Skeletal muscle satellite cell (primary cell): ENCODE results near the gene AGXT2.
"Not testable (repeated sequence)": the region's sequence is repeated elsewhere in the genome, so short reads cannot be mapped to it uniquely, and the experiment has no call there.

Experiments used
- H3K27me3 ChIP-seq: 2 replicates; pipeline ENCODE4 v1.7.0; 2013; ENCODE audit warnings: low read length; ENCODE audit not compliant: control insufficient read depth, insufficient read depth
- H3K36me3 ChIP-seq: 2 replicates; pipeline ENCODE4 v1.7.0; 2013; ENCODE audit warnings: mild to moderate bottlenecking, control low read depth, low read length; ENCODE audit not compliant: insufficient read depth
- H3K4me1 ChIP-seq: 2 replicates; pipeline ENCODE4 v1.7.0; 2013; ENCODE audit warnings: low read length; ENCODE audit not compliant: control insufficient read depth, insufficient read depth
- H3K4me2 ChIP-seq: 2 replicates; pipeline ENCODE4 v1.7.0; 2013; ENCODE audit warnings: mild to moderate bottlenecking, low read length
- H3K4me3 ChIP-seq: 2 replicates; pipeline ENCODE4 v1.7.0; 2013; ENCODE audit warnings: low read length
- H3K9ac ChIP-seq: 2 replicates; pipeline ENCODE4 v1.7.0; 2013; ENCODE audit warnings: mild to moderate bottlenecking, low read depth, low read length, moderate library complexity
- H3K9me3 ChIP-seq: replicated peaks from 2 replicates; pipeline ENCODE4 v1.7.0; 2013; ENCODE audit warnings: mild to moderate bottlenecking, control low read depth, low read length

Gene AGXT2

GRCh38 chr5:34991486-34992238, 56.1 kb downstream of the AGXT2 start:
- Histone ChIP-seq H3K4me1 (no peaks in the 10 kb centered on the region), H3K9me3 (no peaks in the 10 kb centered on the region), H3K27me3 (peaks cover 35% of the 10 kb centered on the region), H3K4me3 (no peak overlapping the region), H3K4me2 (no peak overlapping the region), H3K9ac (no peak overlapping the region), H3K36me3 (no peaks in the 10 kb centered on the region)

GRCh38 chr5:34986965-34987364, 60.8 kb downstream of the AGXT2 start:
- Histone ChIP-seq H3K4me3 (no peak overlapping the region), H3K36me3 (no peaks in the 10 kb centered on the region), H3K4me2 (no peak overlapping the region)

GRCh38 chr5:34982823-34983222, 64.9 kb downstream of the AGXT2 start:
- Histone ChIP-seq H3K4me3 (no peak overlapping the region), H3K4me2 (no peak overlapping the region), H3K9ac (no peak overlapping the region), H3K4me1 (no peaks in the 10 kb centered on the region), H3K9me3 (peaks cover 7% of the 10 kb centered on the region), H3K36me3 (no peaks in the 10 kb centered on the region), H3K27me3 (peaks cover 7% of the 10 kb centered on the region)

More at GRCh38 chr5:34986965-34987364, 60.8 kb downstream of the AGXT2 start:
- H3K9me3 ChIP-seq = peaks cover 7% of the 10 kb centered on the region
- H3K27me3 ChIP-seq = peaks cover 12% of the 10 kb centered on the region
- no peaks in the 10 kb centered on the region for H3K4me1 ChIP-seq
- H3K9ac ChIP-seq = no peak overlapping the region

GRCh38 chr5:34978681-34979080, 69.1 kb downstream of the AGXT2 start:
- Histone ChIP-seq H3K4me3 (no peak overlapping the region), H3K36me3 (no peaks in the 10 kb centered on the region), H3K9ac (no peak overlapping the region), H3K4me2 (no peak overlapping the region), H3K27me3 (peaks cover 12% of the 10 kb centered on the region), H3K4me1 (no peaks in the 10 kb centered on the region), H3K9me3 (no peaks in the 10 kb centered on the region)

- Histone ChIP-seq H3K4me3 (no peak overlapping the region), H3K9ac (no peak overlapping the region), H3K4me1 (no peaks in the 10 kb centered on the region), H3K4me2 (no peak overlapping the region), H3K36me3 (no peaks in the 10 kb centered on the region), H3K9me3 (no peaks in the 10 kb centered on the region), H3K27me3 (peaks cover 12% of the 10 kb centered on the region)
Observed at GRCh38 chr5:34977934-34978613, 69.7 kb downstream of the AGXT2 start.

GRCh38 chr5:34976347-34976746, 71.4 kb downstream of the AGXT2 start:
- Histone ChIP-seq H3K36me3 (no peaks in the 10 kb centered on the region), H3K9me3 (no peaks in the 10 kb centered on the region), H3K4me3 (no peak overlapping the region), H3K9ac (no peak overlapping the region), H3K4me2 (no peak overlapping the region), H3K27me3 (peaks cover 7% of the 10 kb centered on the region), H3K4me1 (no peaks in the 10 kb centered on the region)

- H3K4me2 ChIP-seq, H3K4me3 ChIP-seq, H3K27me3 ChIP-seq, H3K9me3 ChIP-seq, H3K9ac ChIP-seq, H3K36me3 ChIP-seq, H3K4me1 ChIP-seq: not testable (repeated sequence)
Observed at GRCh38 chr5:34971655-34972054, 76.1 kb downstream of the AGXT2 start.

- no peak overlapping the region for H3K4me2 ChIP-seq
- no peaks in the 10 kb centered on the region for H3K9me3 ChIP-seq
- no peak overlapping the region for H3K9ac ChIP-seq
- H3K27me3 ChIP-seq = no peaks in the 10 kb centered on the region
- H3K4me1 ChIP-seq = no peaks in the 10 kb centered on the region
- H3K4me3 ChIP-seq = no peak overlapping the region
- no peaks in the 10 kb centered on the region for H3K36me3 ChIP-seq
Observed at GRCh38 chr5:34970552-34970951, 77.2 kb downstream of the AGXT2 start.

GRCh38 chr5:34968258-34968657, 79.5 kb downstream of the AGXT2 start:
- H3K36me3 ChIP-seq = no peaks in the 10 kb centered on the region
- no peaks in the 10 kb centered on the region for H3K27me3 ChIP-seq
- no peaks in the 10 kb centered on the region for H3K9me3 ChIP-seq
- H3K9ac ChIP-seq = no peak overlapping the region
- H3K4me1 ChIP-seq = no peaks in the 10 kb centered on the region
- no peak overlapping the region for H3K4me2 ChIP-seq
- no peak overlapping the region for H3K4me3 ChIP-seq

- H3K4me1 ChIP-seq = no peaks in the 10 kb centered on the region
- H3K4me3 ChIP-seq = no peak overlapping the region
- H3K9me3 ChIP-seq = no peaks in the 10 kb centered on the region
- H3K27me3 ChIP-seq = no peaks in the 10 kb centered on the region
- H3K4me2 ChIP-seq = no peak overlapping the region
- no peaks in the 10 kb centered on the region for H3K36me3 ChIP-seq
- no peak overlapping the region for H3K9ac ChIP-seq
Observed at GRCh38 chr5:34967540-34967939, 80.2 kb downstream of the AGXT2 start.

- H3K36me3 ChIP-seq = peaks cover 19% of the 10 kb centered on the region
- H3K27me3 ChIP-seq = no peaks in the 10 kb centered on the region
- no peak overlapping the region for H3K4me3 ChIP-seq
- H3K4me1 ChIP-seq = peaks cover 2% of the 10 kb centered on the region
- H3K9ac ChIP-seq = no peak overlapping the region
- no peak overlapping the region for H3K4me2 ChIP-seq
- no peaks in the 10 kb centered on the region for H3K9me3 ChIP-seq
Observed at GRCh38 chr5:34959323-34959722, 88.4 kb downstream of the AGXT2 start.
